ENCODE data around the gene UVRAG. TPM values are rescaled to one million over a fixed set of nuclear protein-coding genes. Genes with fewer than 3 reads are reported as not detected.

The UVRAG gene
- total RNA-seq, 2 experiments from 2014 or later, result 16.5 to 19.5 TPM

DNA sequence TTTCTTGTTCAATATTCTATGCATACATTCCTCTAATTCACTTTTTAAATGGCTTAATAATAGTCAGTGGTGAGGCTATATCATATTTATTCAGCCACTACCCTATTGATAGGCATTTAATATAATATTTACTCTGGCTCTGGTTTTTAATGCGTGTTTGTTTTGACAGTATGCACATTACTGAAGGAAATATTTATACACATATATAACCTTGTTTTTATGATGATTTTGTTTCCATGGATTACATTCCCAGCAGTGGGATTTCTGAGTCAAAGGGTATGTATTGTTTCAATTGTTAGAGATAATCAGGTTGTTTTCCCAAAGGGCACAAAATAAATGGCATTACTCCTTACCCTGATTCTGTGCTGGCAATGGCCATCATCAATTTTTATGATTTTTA is 105.8 kb downstream of the UVRAG start:
- Mint-ChIP-seq H3K9me3 (no peaks in the 10 kb centered on the region), H3K27me3 (no peaks in the 10 kb centered on the region), H3K36me3 (ENCODE audit: low read depth) (peaks cover 13% of the 10 kb centered on the region), H3K4me1 (ENCODE audit: low read depth) (peaks cover 17% of the 10 kb centered on the region), H3K27ac (no peak overlapping the region), H3K4me3 (no peak overlapping the region)
- DNase-seq (no peak), ATAC-seq (ENCODE audit: poor library complexity) (no peak)
- TF ChIP-seq, protein P1, sequence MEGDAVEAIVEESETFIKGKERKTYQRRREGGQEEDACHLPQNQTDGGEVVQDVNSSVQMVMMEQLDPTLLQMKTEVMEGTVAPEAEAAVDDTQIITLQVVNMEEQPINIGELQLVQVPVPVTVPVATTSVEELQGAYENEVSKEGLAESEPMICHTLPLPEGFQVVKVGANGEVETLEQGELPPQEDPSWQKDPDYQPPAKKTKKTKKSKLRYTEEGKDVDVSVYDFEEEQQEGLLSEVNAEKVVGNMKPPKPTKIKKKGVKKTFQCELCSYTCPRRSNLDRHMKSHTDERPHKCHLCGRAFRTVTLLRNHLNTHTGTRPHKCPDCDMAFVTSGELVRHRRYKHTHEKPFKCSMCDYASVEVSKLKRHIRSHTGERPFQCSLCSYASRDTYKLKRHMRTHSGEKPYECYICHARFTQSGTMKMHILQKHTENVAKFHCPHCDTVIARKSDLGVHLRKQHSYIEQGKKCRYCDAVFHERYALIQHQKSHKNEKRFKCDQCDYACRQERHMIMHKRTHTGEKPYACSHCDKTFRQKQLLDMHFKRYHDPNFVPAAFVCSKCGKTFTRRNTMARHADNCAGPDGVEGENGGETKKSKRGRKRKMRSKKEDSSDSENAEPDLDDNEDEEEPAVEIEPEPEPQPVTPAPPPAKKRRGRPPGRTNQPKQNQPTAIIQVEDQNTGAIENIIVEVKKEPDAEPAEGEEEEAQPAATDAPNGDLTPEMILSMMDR (IDR thresholded peaks at IDR 0.05), result no peak
- Histone ChIP-seq H3K4me1 (ENCODE audit: insufficient read depth, low read length) (no peaks in the 10 kb centered on the region), H3K36me3 (ENCODE audit: insufficient read depth, low read length) (no peaks in the 10 kb centered on the region), H3K4me3 (ENCODE audit: low read length) (no peak overlapping the region), H3K27me3 (ENCODE audit: control insufficient read depth in 1 of 2, insufficient read depth in 2 of 2, low read length in 2 of 2) (no peaks in the 10 kb centered on the region), H3K27ac (ENCODE audit: low read depth in 1 of 2, low read length in 2 of 2) (no peak overlapping the region), H3K9me3 (ENCODE audit: control insufficient read depth in 1 of 2, insufficient read depth in 1 of 2, low read length in 2 of 2) (no peaks in the 10 kb centered on the region)
- intact Hi-C loops (cut with DNase I, micrococcal nuclease), result no loop called here
- CTCF ChIA-PET, result no interaction called here
- POLR2A ChIA-PET, result no interaction called here

DNA sequence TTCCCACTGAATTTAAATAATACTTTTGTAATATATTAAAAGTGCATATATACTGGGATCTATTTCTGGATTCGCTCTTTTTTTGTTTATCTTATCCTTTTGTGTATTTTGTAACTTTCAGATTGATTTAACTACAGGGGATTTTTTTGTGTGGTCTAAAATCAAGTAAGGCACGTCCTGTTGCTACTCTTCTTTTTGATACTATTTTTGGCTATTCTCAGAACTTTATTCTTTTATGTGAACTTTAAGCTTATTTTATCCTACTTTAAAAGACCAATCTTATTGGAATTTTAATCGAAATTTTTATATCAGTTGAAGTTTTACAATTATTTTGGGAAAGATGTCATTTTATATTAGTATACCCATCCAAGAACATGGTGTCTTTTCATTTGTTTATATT is 106.8 kb downstream of the UVRAG start:
- H3K4me3 ChIP-seq (ENCODE audit: low read length), result no peak overlapping the region
- Mint-ChIP-seq H3K36me3 (ENCODE audit: low read depth) (peaks cover 18% of the 10 kb centered on the region), H3K27me3 (no peaks in the 10 kb centered on the region), H3K9me3 (no peaks in the 10 kb centered on the region), H3K4me1 (ENCODE audit: low read depth) (peaks cover 17% of the 10 kb centered on the region), H3K27ac (no peak overlapping the region), H3K4me3 (no peak overlapping the region)
- intact Hi-C loops (cut with DNase I, micrococcal nuclease), result no loop called here
- CTCF ChIA-PET, result interaction anchor here (0.8 kb wide), 1 partner anchor 20 kb away, joined by 3 read pairs; no protein-coding TSS in a partner anchor
- H3K27me3 ChIP-seq (ENCODE audit: control insufficient read depth in 1 of 2, insufficient read depth in 2 of 2, low read length in 2 of 2), result no peaks in the 10 kb centered on the region
- no peaks in the 10 kb centered on the region for H3K4me1 ChIP-seq (ENCODE audit: insufficient read depth, low read length)
- DNase-seq, result no peak
- ATAC-seq (ENCODE audit: poor library complexity), result no peak
- TF ChIP-seq, protein P1 (IDR thresholded peaks at IDR 0.05), result no peak
- POLR2A ChIA-PET, result no interaction called here
- H3K9me3 ChIP-seq (ENCODE audit: control insufficient read depth in 1 of 2, insufficient read depth in 1 of 2, low read length in 2 of 2), result no peaks in the 10 kb centered on the region
- no peak overlapping the region for H3K27ac ChIP-seq (ENCODE audit: low read depth in 1 of 2, low read length in 2 of 2)
- no peaks in the 10 kb centered on the region for H3K36me3 ChIP-seq (ENCODE audit: insufficient read depth, low read length)

DNA sequence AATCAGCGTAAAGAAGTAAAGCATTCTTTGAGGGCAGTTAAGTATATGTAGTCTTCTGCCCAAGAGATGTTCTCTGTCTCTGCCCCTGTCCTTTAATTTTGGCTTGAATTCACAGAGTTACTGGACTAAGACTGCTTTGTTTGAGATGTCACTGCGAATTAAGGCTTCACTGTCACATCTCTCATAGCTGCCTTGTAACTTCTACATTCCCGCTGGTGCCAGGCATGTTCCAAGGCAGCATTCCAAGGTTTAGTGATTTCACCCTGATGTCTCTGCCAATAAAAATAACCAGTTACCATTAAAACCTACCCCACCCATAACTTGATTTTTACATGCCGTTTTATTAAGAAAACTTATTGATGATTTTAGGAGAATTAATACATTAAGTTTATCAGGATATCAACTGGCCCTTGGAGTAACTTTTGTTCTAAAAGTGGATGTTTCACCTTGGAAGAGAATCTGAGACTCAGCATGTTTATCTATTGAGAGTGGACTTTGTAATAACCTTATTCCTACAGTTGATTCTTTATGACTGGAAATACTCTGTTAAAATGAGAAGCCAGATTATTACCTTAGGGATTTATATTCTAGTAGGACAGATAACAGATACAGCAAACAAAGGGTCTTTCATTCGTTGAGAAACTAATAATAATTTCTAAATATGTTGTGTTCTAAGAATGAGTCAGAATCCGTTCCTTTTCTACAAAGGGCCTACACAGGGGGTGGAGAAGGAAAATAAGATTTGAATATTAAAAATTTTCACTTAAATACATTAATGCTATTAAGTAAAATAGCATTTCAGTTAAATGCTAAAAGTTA is 110.2 kb downstream of the UVRAG start:
- intact Hi-C loops (cut with DNase I, micrococcal nuclease), result no loop called here
- Histone ChIP-seq H3K4me1 (ENCODE audit: insufficient read depth, low read length) (no peaks in the 10 kb centered on the region), H3K36me3 (ENCODE audit: insufficient read depth, low read length) (no peaks in the 10 kb centered on the region), H3K9me3 (ENCODE audit: control insufficient read depth in 1 of 2, insufficient read depth in 1 of 2, low read length in 2 of 2) (no peaks in the 10 kb centered on the region), H3K27me3 (ENCODE audit: control insufficient read depth in 1 of 2, insufficient read depth in 2 of 2, low read length in 2 of 2) (no peaks in the 10 kb centered on the region), H3K4me3 (ENCODE audit: low read length) (no peak overlapping the region), H3K27ac (ENCODE audit: low read depth in 1 of 2, low read length in 2 of 2) (no peak overlapping the region)
- Mint-ChIP-seq H3K27ac (no peak overlapping the region), H3K27me3 (no peaks in the 10 kb centered on the region), H3K4me1 (ENCODE audit: low read depth) (peaks cover 22% of the 10 kb centered on the region), H3K9me3 (no peaks in the 10 kb centered on the region), H3K36me3 (ENCODE audit: low read depth) (peaks cover 14% of the 10 kb centered on the region), H3K4me3 (no peak overlapping the region)
- TF ChIP-seq, protein P1 (IDR thresholded peaks at IDR 0.05), result no peak
- POLR2A ChIA-PET, result no interaction called here
- CTCF ChIA-PET, result interaction anchor here (0.6 kb wide), 1 partner anchor 45 kb away, joined by 3 read pairs; no protein-coding TSS in a partner anchor
- DNase-seq, result no peak
- no peak for ATAC-seq (ENCODE audit: poor library complexity)

Data from CD4-positive, alpha-beta T cell (primary cell).